ENCODE results near the gene FGA.

Gene FGA

GRCh38 chr4:154559141-154559493, 31.4 kb downstream of the FGA start:
- ATAC-seq (replicated peaks) (no peak), DNase-seq (no peak)
- peaks cover 6 to 10% of the 10 kb centered on the region in 2 donors for H3K27me3 Mint-ChIP-seq
- H3K4me1 Mint-ChIP-seq: no peaks in the 10 kb centered on the region
- no peaks in the 10 kb centered on the region for H3K36me3 Mint-ChIP-seq
- H3K9me3 Mint-ChIP-seq: no peaks in the 10 kb centered on the region
- no peak overlapping the region for H3K4me3 Mint-ChIP-seq
- H3K27ac Mint-ChIP-seq: no peak overlapping the region

- ATAC-seq (replicated peaks): peak; percentile 55 to 56
- no peak overlapping the region for H3K27ac Mint-ChIP-seq
Measured at GRCh38 chr4:154551872-154552686, 38.5 kb downstream of the FGA start.

GRCh38 chr4:154549894-154550790, 40.4 kb downstream of the FGA start, which contains the start of gene PLRG1:
PLRG1 (minus strand) TSS chr4:154550400; CDS start chr4:154550308, 92 bp downstream.
- H3K27me3 Mint-ChIP-seq: no peaks in the 10 kb centered on the region
- H3K36me3 Mint-ChIP-seq: peaks cover 4 to 11% of the 10 kb centered on the region in 2 donors
- H3K27ac Mint-ChIP-seq: peak within 1 kb of the TSS; percentile 98
- no peaks in the 10 kb centered on the region for H3K9me3 Mint-ChIP-seq
- ATAC-seq (replicated peaks) (peak; percentile 98 to 99), DNase-seq (peak; percentile 94)
- H3K4me1 Mint-ChIP-seq: peaks cover 7 to 13% of the 10 kb centered on the region in 2 donors
- peak within 1 kb of the TSS; percentile 94 to 99 for H3K4me3 Mint-ChIP-seq

More at GRCh38 chr4:154551872-154552686, 38.5 kb downstream of the FGA start:
- H3K36me3 Mint-ChIP-seq: peaks cover 4 to 11% of the 10 kb centered on the region in 2 donors
- DNase-seq: peak; percentile 63
- H3K4me3 Mint-ChIP-seq: no peak overlapping the region
- H3K4me1 Mint-ChIP-seq: peaks cover 7 to 13% of the 10 kb centered on the region in 2 donors
- H3K9me3 Mint-ChIP-seq: no peaks in the 10 kb centered on the region
- peaks cover 0 to 2% of the 10 kb centered on the region in 2 donors for H3K27me3 Mint-ChIP-seq

GRCh38 chr4:154545689-154546088, 44.9 kb downstream of the FGA start:
- H3K27ac Mint-ChIP-seq: no peak overlapping the region
- no peak overlapping the region for H3K4me3 Mint-ChIP-seq
- H3K4me1 Mint-ChIP-seq: peaks cover 7 to 13% of the 10 kb centered on the region in 2 donors
- no peak for ATAC-seq (replicated peaks)
- H3K9me3 Mint-ChIP-seq: peaks cover 0 to 2% of the 10 kb centered on the region in 2 donors
- DNase-seq: no peak
- peaks cover 14 to 26% of the 10 kb centered on the region in 2 donors for H3K36me3 Mint-ChIP-seq
- H3K27me3 Mint-ChIP-seq: no peaks in the 10 kb centered on the region

GRCh38 chr4:154542271-154542879, 48.2 kb downstream of the FGA start:
- peaks cover 21 to 23% of the 10 kb centered on the region in 2 donors for H3K36me3 Mint-ChIP-seq

More at GRCh38 chr4:154542271-154542879, 48.2 kb downstream of the FGA start:
- Mint-ChIP-seq H3K9me3 (peaks cover 0 to 2% of the 10 kb centered on the region in 2 donors), H3K27ac (no peak overlapping the region), H3K4me1 (no peaks in the 10 kb centered on the region), H3K27me3 (no peaks in the 10 kb centered on the region), H3K4me3 (no peak overlapping the region)
- DNase-seq (no peak), ATAC-seq (replicated peaks) (no peak)

Data from stimulated activated naive B cell treated with anti-CD40 and anti-IgM and Interleukin-4, amounts not matched to agents 10 μg/mL and 1 μg/mL and 100 μg/mL, for 72 hours (primary cell).